Endodermal cell (in vitro differentiated cells): ENCODE results near the gene MMRN2. TPM values are rescaled to one million over a fixed set of nuclear protein-coding genes. Genes with fewer than 3 reads are reported as not detected.
A peak's percentile ranks its signal among the peaks of the same experiment; 100 is the strongest.

Experiments used
- DNase-seq: peaks from one replicate; pipeline ENCODE4 v3.0.0-alpha.2; 2017
- H3K27ac ChIP-seq: 2 replicates; pipeline ENCODE4 v1.5.1; 2013; ENCODE audit warnings: mild to moderate bottlenecking, low read depth, low read length, moderate library complexity
- H3K27me3 ChIP-seq: 2 replicates; pipeline ENCODE4 v1.6.1; 2013; ENCODE audit warnings: mild to moderate bottlenecking, low read length, moderate library complexity; ENCODE audit not compliant: insufficient read depth, control insufficient read depth, poor library complexity, severe bottlenecking
- H3K36me3 ChIP-seq: 2 replicates; pipeline ENCODE4 v1.7.0; 2013; ENCODE audit warnings: mild to moderate bottlenecking, low read length, moderate library complexity; ENCODE audit not compliant: control insufficient read depth, insufficient read depth
- H3K4me1 ChIP-seq: one replicate; pipeline ENCODE4 v1.7.0; 2013; ENCODE audit warnings: low read length; ENCODE audit not compliant: control insufficient read depth, insufficient read depth
- H3K4me3 ChIP-seq: 2 replicates; pipeline ENCODE4 v1.5.1; 2013; ENCODE audit warnings: mild to moderate bottlenecking, low read length, moderate library complexity
- H3K9ac ChIP-seq: 2 replicates; pipeline ENCODE4 v1.6.1; 2013; ENCODE audit warnings: mild to moderate bottlenecking, low read length, moderate library complexity; ENCODE audit not compliant: poor library complexity, severe bottlenecking; ENCODE audit errors: extremely low read depth
- H3K9me3 ChIP-seq: 2 replicates; pipeline ENCODE4 v1.6.1; 2013; ENCODE audit warnings: mild to moderate bottlenecking, low read length, moderate library complexity; ENCODE audit not compliant: control insufficient read depth
- H3K27ac Mint-ChIP-seq: 2 replicates; pipeline ENCODE4 v1.8.0; 2020; ENCODE audit warnings: mixed read lengths
- H3K27me3 Mint-ChIP-seq: 2 replicates; pipeline ENCODE4 v1.8.0; 2021; ENCODE audit warnings: mild to moderate bottlenecking, mixed read lengths; ENCODE audit not compliant: insufficient read depth
- H3K36me3 Mint-ChIP-seq: 2 replicates; pipeline ENCODE4 v1.8.0; 2020; ENCODE audit warnings: low read depth, mixed read lengths
- H3K4me1 Mint-ChIP-seq: 2 replicates; pipeline ENCODE4 v1.8.0; 2020; ENCODE audit warnings: mixed read lengths
- H3K4me3 Mint-ChIP-seq: 2 replicates; pipeline ENCODE4 v1.8.0; 2020; ENCODE audit warnings: mild to moderate bottlenecking, moderate library complexity, mixed read lengths
- H3K9me3 Mint-ChIP-seq: 2 replicates; pipeline ENCODE4 v1.8.0; 2020; ENCODE audit warnings: mild to moderate bottlenecking, mixed read lengths
- CTCF ChIP-seq: fragments of 200-600 bp; sonication (generic); conservative IDR thresholded peaks from 2 replicates; pipeline ENCODE4 v1.5.0; 2021; ENCODE audit warnings: antibody characterized with exemption, mild to moderate bottlenecking
- WGBS, 2 experiments: methylation state at CpG; one replicate each; pipeline versions ENCODE4 v1.1.5 to v1.1.7; 2013; ENCODE audit warnings: missing lambda C conversion rate in 2 of 2, mixed read lengths in 1 of 2; ENCODE audit not compliant: insufficient coverage in 1 of 2, insufficient read length in 1 of 2; 5-methylcytosine and 5-hydroxymethylcytosine counted together
- total RNA-seq, 2 donors: library from RNA; stranded (reverse); fragmentation: NEBNext Ultra II Directional in 1 of 2; extraction: Animal tissue kit (Norgen Biotek cat#: 25700) in 1 of 2; gene quantifications; 2 replicates in 1 of 2; 3 replicates in 1 of 2; pipeline ENCODE4 v1.2.1, GENCODE V29; 2021

Gene MMRN2
- total RNA-seq, 2 donors from 2014 or later = 1.00 to 1.3 TPM

DNA sequence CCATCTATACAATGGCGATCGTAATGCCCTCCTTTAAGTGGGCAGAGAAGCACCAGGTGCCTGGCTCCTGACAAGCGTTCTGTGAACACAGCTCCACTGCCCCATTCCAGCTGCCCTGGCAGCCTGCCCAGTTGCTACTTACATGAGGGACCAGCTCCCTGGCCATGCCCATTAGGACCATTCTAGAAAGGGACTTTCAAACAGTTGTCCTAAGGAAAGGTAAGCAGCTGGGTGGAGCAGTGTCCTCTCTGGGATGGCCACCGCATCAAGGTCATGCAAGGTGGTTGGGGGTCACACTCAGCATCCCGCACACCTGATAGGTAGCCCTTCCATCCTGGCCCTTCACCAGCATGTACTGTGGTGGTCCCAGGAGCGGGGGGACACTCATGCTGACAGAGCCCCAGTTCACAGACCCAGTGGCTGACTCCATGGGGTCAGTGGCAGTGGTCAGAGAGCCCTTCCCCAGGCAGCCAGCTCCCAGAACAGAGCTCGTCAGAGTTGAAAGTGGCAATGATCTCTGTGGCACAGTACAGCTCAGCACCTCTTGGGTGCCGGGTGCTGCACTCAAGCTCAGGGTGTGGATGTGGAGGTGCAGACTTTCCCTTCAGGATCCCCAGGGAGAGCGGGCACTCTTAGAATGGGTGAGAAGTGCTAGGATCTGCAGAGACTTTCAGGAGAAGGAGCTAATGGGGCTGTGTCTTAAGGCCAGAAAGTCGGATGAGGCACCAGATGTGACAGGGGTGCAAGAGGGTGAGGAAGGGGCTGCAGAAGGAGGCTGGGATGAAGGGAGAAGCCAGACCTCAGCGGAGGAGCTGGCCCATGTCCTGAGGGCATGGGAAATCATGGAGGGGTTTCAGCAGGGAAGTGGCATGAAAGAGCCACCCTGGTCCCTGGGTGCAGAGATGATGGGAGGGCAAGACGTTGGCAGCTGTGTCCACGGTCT lies 10.9 kb downstream of the MMRN2 start:
- Histone ChIP-seq H3K36me3 (no peaks in the 10 kb centered on the region), H3K4me3 (no peak overlapping the region), H3K9ac (no peak overlapping the region), H3K27ac (no peak overlapping the region), H3K9me3 (peaks cover 4% of the 10 kb centered on the region), H3K4me1 (no peaks in the 10 kb centered on the region), H3K27me3 (no peaks in the 10 kb centered on the region)
- no peak overlapping the region for H3K4me3 Mint-ChIP-seq
- no peak for TF ChIP-seq CTCF
- H3K4me1 Mint-ChIP-seq = peaks cover 5% of the 10 kb centered on the region
- DNase-seq = peak; percentile 44
- 92 to 96% methylated on average over 10 to 13 of the region's 13 CpGs for WGBS, 2 experiments
- H3K27ac Mint-ChIP-seq = no peak overlapping the region
- peaks cover 34% of the 10 kb centered on the region for H3K27me3 Mint-ChIP-seq
- peaks cover 12% of the 10 kb centered on the region for H3K9me3 Mint-ChIP-seq
- peaks cover 5% of the 10 kb centered on the region for H3K36me3 Mint-ChIP-seq

DNA sequence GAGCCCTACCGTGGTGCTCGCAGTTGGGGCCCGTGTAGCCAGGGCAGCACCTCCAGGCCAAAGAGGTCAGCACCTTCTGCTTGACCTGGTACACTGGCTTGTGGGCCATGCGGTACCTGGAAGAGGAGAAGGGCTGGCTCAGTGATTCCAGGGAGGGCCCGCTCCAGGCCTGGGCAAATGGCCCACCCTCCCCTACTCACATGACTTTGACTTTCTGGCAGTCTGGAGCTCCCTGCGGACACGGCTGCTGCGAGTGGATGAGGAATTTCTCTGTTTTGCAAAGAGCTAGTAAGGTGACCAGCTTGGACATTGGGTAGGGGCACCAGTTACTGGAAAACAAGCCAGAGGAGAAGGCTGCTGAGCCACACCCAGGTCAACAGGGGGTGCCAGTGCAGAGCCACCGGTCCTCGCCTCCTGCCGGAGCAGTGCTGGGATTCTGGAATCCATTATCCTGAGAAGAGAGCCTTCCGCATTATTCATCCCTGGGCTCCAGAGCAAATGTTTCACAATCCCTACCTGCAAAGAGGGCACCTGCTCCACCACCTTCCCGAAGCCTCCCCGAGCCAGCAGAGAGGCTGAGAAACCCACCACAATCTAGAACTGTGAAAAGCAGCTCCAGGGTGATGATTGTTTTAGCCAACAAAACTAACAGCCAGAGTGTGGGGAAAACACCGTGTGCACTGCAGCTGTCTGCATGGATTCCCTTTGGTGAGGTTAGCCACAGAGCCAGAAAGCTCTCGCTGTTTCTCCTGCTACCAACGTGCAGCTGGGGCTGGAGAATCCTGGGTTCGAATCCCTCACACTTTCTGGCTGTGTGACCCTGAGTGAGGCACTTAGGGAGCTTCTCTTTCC lies 11.8 kb downstream of the MMRN2 start:
- Histone ChIP-seq H3K9ac (no peak overlapping the region), H3K27ac (no peak overlapping the region), H3K4me1 (no peaks in the 10 kb centered on the region), H3K9me3 (no peaks in the 10 kb centered on the region), H3K4me3 (no peak overlapping the region), H3K36me3 (no peaks in the 10 kb centered on the region), H3K27me3 (no peaks in the 10 kb centered on the region)
- Mint-ChIP-seq H3K4me3 (no peak overlapping the region), H3K4me1 (peaks cover 5% of the 10 kb centered on the region), H3K27ac (no peak overlapping the region), H3K36me3 (peaks cover 4% of the 10 kb centered on the region), H3K27me3 (peaks cover 39% of the 10 kb centered on the region), H3K9me3 (peaks cover 4% of the 10 kb centered on the region)
- peak; percentile 92 for DNase-seq
- peak; percentile 83 for TF ChIP-seq CTCF
- 74 to 75% methylated on average over 11 to 18 of the region's 18 CpGs for WGBS, 2 experiments

DNA sequence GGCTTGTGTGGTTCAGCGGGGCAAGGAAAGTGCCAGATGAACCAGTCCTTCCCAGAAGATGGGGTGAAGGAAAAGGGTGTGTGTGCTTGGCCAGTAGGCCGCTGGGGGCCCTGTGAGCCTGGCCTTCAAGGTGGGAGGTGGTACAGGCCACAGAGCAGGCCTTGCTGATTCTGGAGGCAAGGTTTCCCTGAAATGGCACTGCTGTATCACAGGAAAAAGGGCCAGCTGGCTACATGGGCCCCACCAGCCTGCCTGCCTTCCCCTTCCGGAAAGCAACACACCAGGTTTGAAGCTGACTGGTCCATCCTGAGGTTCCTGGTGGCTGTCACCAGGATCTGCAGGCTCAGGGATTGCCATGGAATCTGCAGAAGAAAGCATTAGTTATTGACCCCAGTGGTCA lies 12.5 kb downstream of the MMRN2 start:
- no peak overlapping the region for H3K27ac Mint-ChIP-seq
- no peak overlapping the region for H3K27ac ChIP-seq
- no peaks in the 10 kb centered on the region for H3K9me3 Mint-ChIP-seq
- no peak for TF ChIP-seq CTCF
- H3K9me3 ChIP-seq = no peaks in the 10 kb centered on the region
- no peak overlapping the region for H3K9ac ChIP-seq
- H3K36me3 Mint-ChIP-seq = peaks cover 3% of the 10 kb centered on the region
- no peak overlapping the region for H3K4me3 ChIP-seq
- H3K4me3 Mint-ChIP-seq = no peak overlapping the region
- no peaks in the 10 kb centered on the region for H3K27me3 ChIP-seq
- DNase-seq = no peak
- H3K36me3 ChIP-seq = no peaks in the 10 kb centered on the region
- WGBS, 2 experiments = 94 to 100% methylated on average over 2 to 3 of the region's 3 CpGs
- H3K4me1 ChIP-seq = no peaks in the 10 kb centered on the region
- H3K27me3 Mint-ChIP-seq = peaks cover 42% of the 10 kb centered on the region
- H3K4me1 Mint-ChIP-seq = peaks cover 5% of the 10 kb centered on the region
